Glomerular visceral epithelial cell (primary cell): ENCODE data around the gene PRCD.
"Not testable (repeated sequence)": the region's sequence is repeated elsewhere in the genome, so short reads cannot be mapped to it uniquely, and the experiment has no call there.

Experiments used
- DNase-seq: peaks from one replicate; pipeline ENCODE4 v3.0.0-alpha.2; 2016; ENCODE audit errors: extremely low spot score

Gene PRCD

GRCh38 chr17:76504117-76504516 is 35.7 kb upstream of the PRCD start:
- no peak for DNase-seq

GRCh38 chr17:76506408-76507345 is 33.2 kb upstream of the PRCD start:
- DNase-seq, result peak; percentile 79

- DNase-seq, result not testable (repeated sequence)
Observed at GRCh38 chr17:76508472-76509063, 31.3 kb upstream of the PRCD start.

GRCh38 chr17:76510831-76511244 is 29.0 kb upstream of the PRCD start:
- DNase-seq, result no peak

GRCh38 chr17:76511668-76512365 is 28.0 kb upstream of the PRCD start:
- DNase-seq, result no peak

GRCh38 chr17:76512366-76513305 is 27.2 kb upstream of the PRCD start:
- no peak for DNase-seq

GRCh38 chr17:76513306-76513692 is 26.5 kb upstream of the PRCD start:
- no peak for DNase-seq

- DNase-seq, result not testable (repeated sequence)
Observed at GRCh38 chr17:76514355-76514754, 25.5 kb upstream of the PRCD start.

- peak; percentile 95 for DNase-seq
Observed at GRCh38 chr17:76515274-76515949, 24.4 kb upstream of the PRCD start.

- peak; percentile 56 for DNase-seq
Observed at GRCh38 chr17:76517638-76518038, 22.2 kb upstream of the PRCD start.

- DNase-seq, result no peak
Observed at GRCh38 chr17:76519048-76519966, 20.5 kb upstream of the PRCD start.

- DNase-seq, result no peak
Observed at GRCh38 chr17:76521262-76521661, 18.6 kb upstream of the PRCD start.

- not testable (repeated sequence) for DNase-seq
Observed at GRCh38 chr17:76521683-76522082, 18.2 kb upstream of the PRCD start.

- DNase-seq, result peak; percentile 76
Observed at GRCh38 chr17:76523084-76524037, 16.5 kb upstream of the PRCD start.

- DNase-seq, result no peak
Observed at GRCh38 chr17:76524598-76525512, 15.0 kb upstream of the PRCD start.

GRCh38 chr17:76525513-76525833 is 14.4 kb upstream of the PRCD start:
- not testable (repeated sequence) for DNase-seq

GRCh38 chr17:76527016-76527415 is 12.8 kb upstream of the PRCD start:
- not testable (repeated sequence) for DNase-seq
